ENCODE results near the gene NBPF3.
"Not testable (repeated sequence)": the region's sequence is repeated elsewhere in the genome, so short reads cannot be mapped to it uniquely, and the experiment has no call there.

Gene NBPF3

DNA sequence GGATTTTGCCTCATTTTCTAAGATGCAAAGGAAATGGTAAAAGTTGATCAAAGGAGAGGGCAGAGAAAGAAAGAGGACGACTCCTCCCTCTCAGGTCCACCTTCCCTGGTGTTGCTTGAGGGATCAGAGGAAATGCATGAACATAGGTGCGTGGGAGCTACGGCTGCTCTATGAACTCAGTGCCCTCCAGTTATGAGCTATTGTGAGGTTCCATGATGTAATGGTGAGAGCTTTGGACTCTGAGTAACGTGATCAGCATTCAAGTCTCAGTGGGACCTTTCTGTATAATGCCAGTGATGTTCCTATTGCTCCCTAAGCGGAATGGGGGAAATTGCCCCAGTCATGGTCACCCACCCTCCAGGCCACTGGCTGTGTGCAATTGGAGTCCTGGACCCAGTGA lies 25.9 kb upstream of the NBPF3 start:
- no peak for DNase-seq (ENCODE audit: low read depth, low spot score)
- TF ChIP-seq EZH2 (IDR thresholded peaks at IDR 0.05), result no peak
- no peak for TF ChIP-seq FOXP2 (optimal IDR thresholded peaks at IDR 0.05; ENCODE audit: control extremely low read depth, extremely low read length, insufficient read depth)
- no peak for TF ChIP-seq POLR2AphosphoS5 (IDR thresholded peaks at IDR 0.05; ENCODE audit: borderline replicate concordance, low read depth, low read length)
- Histone ChIP-seq H3K9ac (ENCODE audit: insufficient read length) (no peak overlapping the region), H3K27ac (no peak overlapping the region), H3K4me3 (no peak overlapping the region), H3K36me3 (ENCODE audit: insufficient read depth, low read length) (no peaks in the 10 kb centered on the region), H3K9me3 (ENCODE audit: low read depth, low read length) (no peaks in the 10 kb centered on the region)

DNA sequence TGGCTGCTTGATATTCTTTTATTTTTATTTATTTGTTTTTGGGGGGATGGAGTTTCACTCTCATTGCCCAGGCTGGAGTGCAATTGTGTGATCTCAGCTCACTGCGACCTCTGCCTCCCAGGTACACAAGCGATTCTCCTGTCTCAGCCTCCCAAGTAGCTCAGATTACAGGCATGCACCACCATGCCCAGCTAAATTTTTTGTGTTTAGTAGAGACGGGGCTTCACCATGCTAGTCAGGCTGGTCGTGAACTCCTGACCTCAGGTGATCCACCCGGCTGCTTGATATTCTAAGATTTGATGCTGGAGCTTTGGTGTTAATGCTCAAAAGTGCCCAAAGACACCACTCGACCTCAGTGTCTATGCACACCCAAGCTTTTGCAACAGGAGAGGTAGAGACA lies 19.6 kb upstream of the NBPF3 start:
- not testable (repeated sequence) for H3K36me3 ChIP-seq (ENCODE audit: insufficient read depth, low read length); H3K9ac ChIP-seq (ENCODE audit: insufficient read length); H3K4me3 ChIP-seq; DNase-seq (ENCODE audit: low read depth, low spot score); H3K9me3 ChIP-seq (ENCODE audit: low read depth, low read length); H3K27ac ChIP-seq

DNA sequence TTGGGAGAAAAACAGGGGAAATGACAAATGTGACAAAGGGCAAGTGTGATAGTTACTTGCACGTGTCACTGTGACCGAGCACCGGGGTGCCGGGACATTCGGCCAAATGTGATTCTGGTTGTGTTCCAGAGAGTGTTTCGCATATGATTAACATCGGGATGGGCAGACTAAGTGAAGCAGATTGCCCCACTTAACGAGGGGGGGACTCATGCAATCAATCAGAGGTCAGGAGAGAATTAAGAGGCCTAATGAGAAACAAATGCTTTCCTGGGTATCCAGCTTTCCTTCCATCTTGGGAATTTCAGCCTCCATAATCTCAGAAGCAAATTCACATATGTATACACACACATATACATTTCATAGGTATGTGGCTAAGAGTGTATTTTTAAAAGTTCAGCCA lies 18.6 kb upstream of the NBPF3 start:
- not testable (repeated sequence) for H3K9ac ChIP-seq (ENCODE audit: insufficient read length); H3K27ac ChIP-seq; H3K36me3 ChIP-seq (ENCODE audit: insufficient read depth, low read length); H3K9me3 ChIP-seq (ENCODE audit: low read depth, low read length); H3K4me3 ChIP-seq; DNase-seq (ENCODE audit: low read depth, low spot score)

DNA sequence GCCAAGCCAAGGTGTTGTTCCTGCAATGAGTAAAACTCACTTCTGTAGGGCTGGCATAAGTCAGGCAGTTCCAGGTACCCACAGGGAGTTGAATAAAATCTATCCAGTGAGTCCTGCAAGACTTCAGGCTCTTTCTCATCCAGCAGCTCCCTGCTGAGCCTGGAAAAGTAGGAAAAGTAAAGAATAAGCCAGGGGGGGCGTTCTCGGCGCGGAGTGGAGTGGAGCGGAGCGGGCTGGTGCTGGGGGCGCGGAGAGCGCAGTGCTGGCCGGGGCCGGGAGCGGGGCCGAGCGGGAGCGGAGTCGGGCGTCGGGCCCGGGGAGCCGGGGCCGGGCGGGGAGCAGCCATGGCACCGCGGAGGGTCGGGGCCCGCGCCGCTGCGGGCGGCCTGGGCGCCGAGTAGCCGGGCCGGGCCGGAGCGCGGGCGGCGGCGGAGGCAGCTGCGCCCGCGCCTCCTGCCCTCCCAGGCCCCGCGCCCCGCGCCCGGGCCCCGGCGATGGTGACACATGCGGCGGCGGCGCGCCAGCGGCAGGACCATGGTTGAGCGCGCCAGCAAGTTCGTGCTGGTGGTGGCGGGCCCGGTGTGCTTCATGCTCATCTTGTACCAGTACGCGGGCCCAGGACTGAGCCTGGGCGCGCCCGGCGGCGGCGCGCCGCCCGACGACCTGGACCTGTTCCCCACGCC lies 12.0 kb upstream of the NBPF3 start:
- not testable (repeated sequence) for H3K4me3 ChIP-seq; DNase-seq (ENCODE audit: low read depth, low spot score); H3K9me3 ChIP-seq (ENCODE audit: low read depth, low read length); H3K36me3 ChIP-seq (ENCODE audit: insufficient read depth, low read length); H3K9ac ChIP-seq (ENCODE audit: insufficient read length); H3K27ac ChIP-seq

DNA sequence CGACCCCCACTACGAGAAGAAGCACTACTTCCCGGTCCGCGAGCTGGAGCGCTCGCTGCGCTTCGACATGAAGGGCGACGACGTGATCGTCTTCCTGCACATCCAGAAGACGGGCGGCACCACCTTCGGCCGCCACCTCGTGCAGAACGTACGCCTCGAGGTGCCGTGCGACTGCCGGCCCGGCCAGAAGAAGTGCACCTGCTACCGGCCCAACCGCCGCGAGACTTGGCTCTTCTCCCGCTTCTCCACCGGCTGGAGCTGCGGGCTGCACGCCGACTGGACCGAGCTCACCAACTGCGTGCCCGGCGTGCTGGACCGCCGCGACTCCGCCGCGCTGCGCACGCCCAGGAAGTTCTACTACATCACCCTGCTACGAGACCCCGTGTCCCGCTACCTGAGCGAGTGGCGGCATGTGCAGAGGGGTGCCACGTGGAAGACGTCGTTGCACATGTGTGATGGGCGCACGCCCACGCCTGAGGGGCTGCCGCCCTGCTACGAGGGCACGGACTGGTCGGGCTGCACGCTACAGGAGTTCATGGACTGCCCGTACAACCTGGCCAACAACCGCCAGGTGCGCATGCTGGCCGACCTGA lies 11.4 kb upstream of the NBPF3 start:
- H3K9ac ChIP-seq (ENCODE audit: insufficient read length); H3K36me3 ChIP-seq (ENCODE audit: insufficient read depth, low read length); DNase-seq (ENCODE audit: low read depth, low spot score); H3K27ac ChIP-seq; H3K9me3 ChIP-seq (ENCODE audit: low read depth, low read length); H3K4me3 ChIP-seq: not testable (repeated sequence)

DNA sequence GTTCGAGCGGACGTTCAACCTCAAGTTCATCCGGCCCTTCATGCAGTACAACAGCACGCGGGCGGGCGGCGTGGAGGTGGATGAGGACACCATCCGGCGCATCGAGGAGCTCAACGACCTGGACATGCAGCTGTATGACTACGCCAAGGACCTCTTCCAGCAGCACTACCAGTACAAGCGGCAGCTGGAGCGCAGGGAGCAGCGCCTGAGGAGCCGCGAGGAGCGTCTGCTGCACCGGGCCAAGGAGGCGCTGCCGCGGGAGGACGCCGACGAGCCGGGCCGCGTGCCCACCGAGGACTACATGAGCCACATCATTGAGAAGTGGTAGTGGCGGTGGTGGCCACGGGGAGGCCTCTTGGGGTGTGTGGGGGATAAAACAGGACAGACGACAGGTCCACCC lies 10.7 kb upstream of the NBPF3 start:
- not testable (repeated sequence) for H3K36me3 ChIP-seq (ENCODE audit: insufficient read depth, low read length); H3K4me3 ChIP-seq; DNase-seq (ENCODE audit: low read depth, low spot score); H3K9ac ChIP-seq (ENCODE audit: insufficient read length); H3K27ac ChIP-seq; H3K9me3 ChIP-seq (ENCODE audit: low read depth, low read length)

DNA sequence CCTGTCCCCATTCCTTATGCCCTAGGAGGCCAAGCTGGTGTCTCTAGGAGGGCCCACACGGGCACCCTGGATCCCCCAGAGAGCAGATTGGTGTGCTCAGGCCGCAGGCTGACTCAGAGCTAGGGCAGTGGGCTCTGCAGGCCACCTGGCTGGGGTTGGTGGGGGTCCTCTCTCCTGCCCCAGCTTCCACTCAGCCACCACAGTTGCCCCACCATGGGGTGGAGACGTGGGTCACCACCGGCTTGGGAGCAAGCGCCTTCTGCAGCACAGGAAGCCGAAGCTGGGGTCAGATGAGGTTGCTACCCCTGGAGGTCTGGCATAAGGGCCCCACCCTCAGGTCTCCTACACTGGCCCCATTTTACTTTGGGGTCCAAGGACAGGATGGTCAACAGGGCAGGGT lies 9.1 kb upstream of the NBPF3 start:
- H3K9ac ChIP-seq (ENCODE audit: insufficient read length); DNase-seq (ENCODE audit: low read depth, low spot score); H3K36me3 ChIP-seq (ENCODE audit: insufficient read depth, low read length); H3K4me3 ChIP-seq; H3K9me3 ChIP-seq (ENCODE audit: low read depth, low read length); H3K27ac ChIP-seq: not testable (repeated sequence)

DNA sequence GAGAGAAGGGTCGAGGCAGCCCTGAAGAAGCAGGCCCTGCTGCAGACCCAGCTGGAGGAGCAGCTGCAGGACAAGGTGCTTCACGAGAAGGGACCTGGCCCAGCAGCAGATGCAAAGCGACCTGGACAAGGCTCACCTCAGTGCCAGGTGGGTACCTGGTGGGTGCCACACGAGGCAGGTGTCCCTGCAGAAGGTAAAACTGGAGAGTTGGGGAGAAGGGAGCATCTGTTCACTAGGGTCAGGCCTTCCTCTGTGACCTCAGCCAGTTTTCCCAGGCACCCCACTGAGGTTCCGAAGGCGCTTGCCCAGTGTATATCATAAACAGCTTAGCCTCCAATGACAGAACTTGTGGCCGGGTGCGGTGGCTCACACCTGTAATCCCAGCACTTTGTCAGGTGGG lies 5.5 kb upstream of the NBPF3 start:
- no peak overlapping the region for H3K4me3 ChIP-seq
- H3K9ac ChIP-seq (ENCODE audit: insufficient read length), result no peak overlapping the region

DNA sequence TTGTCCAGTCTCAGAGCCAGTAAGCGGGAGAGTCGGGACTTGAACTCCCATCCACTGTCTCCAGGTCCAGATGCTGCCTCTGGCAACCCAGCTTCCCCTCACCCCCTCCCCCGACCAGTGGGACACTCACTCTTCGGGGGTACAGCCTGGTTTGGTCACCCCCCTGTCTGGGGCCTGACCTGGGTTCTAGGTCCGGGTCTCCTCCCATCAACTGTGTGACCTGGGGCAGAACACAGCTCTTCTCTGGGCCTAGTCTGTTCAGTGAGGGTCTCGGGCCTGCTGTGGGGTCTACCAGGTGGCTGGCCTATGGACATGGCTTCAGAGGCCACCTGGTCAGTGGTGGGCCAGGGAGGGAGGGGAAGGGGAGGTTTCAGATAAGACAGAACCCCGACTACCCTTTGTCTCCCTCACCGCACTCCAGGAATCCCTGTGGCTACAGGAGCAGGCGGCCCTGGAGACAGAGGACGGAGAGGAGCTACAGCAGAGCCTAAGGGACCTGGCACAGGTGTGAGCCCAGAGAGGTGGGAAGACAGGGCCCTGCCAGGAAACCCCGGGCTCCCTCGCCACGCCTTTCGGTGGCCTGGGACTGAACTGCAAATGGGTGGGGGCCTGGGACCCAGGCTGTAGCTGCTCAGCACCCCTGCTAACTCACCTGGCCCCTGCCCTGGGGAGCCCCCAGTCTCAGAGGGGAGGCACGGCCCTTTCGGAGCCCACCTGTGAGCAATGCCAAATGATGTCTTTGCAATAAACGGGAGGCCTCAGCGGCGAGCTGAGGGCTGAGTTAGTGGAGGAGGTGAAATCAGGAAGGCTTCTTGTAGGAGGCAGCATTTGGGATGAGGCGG lies 4.1 kb upstream of the NBPF3 start:
- Histone ChIP-seq H3K9me3 (ENCODE audit: low read depth, low read length) (no peaks in the 10 kb centered on the region), H3K4me3 (no peak overlapping the region), H3K36me3 (ENCODE audit: insufficient read depth, low read length) (no peaks in the 10 kb centered on the region), H3K9ac (ENCODE audit: insufficient read length) (no peak overlapping the region), H3K27ac (no peak overlapping the region)
- no peak for DNase-seq (ENCODE audit: low read depth, low spot score)
- no peak for TF ChIP-seq FOXP2 (optimal IDR thresholded peaks at IDR 0.05; ENCODE audit: control extremely low read depth, extremely low read length, insufficient read depth)

More for the DNA sequence above, 5.5 kb upstream of the NBPF3 start:
- no peak for TF ChIP-seq POLR2AphosphoS5 (IDR thresholded peaks at IDR 0.05; ENCODE audit: borderline replicate concordance, low read depth, low read length)
- TF ChIP-seq FOXP2 (optimal IDR thresholded peaks at IDR 0.05; ENCODE audit: control extremely low read depth, extremely low read length, insufficient read depth), result no peak
- no peak for TF ChIP-seq EZH2 (IDR thresholded peaks at IDR 0.05)
- H3K9me3 ChIP-seq (ENCODE audit: low read depth, low read length), result no peaks in the 10 kb centered on the region
- DNase-seq (ENCODE audit: low read depth, low spot score), result no peak
- no peak overlapping the region for H3K27ac ChIP-seq
- no peaks in the 10 kb centered on the region for H3K36me3 ChIP-seq (ENCODE audit: insufficient read depth, low read length)

All from SK-N-MC (cell line).